Stimulated activated CD4-positive, alpha-beta T cell treated with anti-CD3 and anti-CD28 coated beads, Interleukin-2, amount 100 ng/mL, for 48 hours (primary cell): ENCODE results near the gene DDR1.

Experiments used
- DNase-seq, 2 donors: peaks; one replicate each; pipeline ENCODE4 v3.0.0-alpha.2; 2020

DDR1 gene

DNA sequence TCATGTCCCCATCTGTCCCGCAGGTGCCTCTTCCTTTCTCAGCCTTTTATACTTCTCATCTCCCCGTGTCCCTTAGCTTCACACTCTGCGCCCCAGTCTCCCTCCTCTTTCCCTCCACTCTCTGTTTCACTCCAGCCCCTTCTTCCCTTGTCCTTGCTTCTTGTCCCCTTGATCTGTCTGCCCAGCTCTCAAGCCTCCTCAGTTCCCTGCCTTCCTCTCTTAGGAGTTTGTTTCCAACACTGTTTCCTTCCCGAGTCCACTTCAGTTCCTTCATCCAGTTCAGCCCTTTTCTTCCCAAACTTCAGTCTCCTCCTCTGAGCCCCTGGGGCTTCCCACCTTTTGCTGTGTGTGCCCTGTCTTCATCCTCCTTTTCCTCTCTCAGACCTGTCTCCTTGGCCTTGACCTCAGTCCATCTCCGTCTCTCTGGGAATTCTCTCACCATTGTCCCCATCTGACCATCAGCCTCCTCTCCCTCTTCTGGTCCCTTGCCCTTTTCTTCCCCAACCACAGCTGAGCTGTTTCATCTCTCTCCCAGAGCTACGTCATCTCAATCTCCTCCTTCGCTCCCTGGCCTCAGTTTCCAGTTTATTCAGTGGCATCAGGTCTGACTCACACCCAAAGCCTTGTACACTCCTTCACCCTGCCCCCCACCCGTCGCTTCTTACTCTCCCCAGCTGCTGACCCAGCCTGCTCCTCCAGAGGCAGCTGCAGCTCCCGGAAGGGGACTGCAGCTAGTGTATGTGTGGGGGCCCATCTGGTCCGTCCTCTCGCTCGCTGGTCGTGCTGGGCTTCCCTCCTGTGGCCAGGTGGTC lies 2.7 kb upstream of the DDR1 start:
- no peak for DNase-seq

DNA sequence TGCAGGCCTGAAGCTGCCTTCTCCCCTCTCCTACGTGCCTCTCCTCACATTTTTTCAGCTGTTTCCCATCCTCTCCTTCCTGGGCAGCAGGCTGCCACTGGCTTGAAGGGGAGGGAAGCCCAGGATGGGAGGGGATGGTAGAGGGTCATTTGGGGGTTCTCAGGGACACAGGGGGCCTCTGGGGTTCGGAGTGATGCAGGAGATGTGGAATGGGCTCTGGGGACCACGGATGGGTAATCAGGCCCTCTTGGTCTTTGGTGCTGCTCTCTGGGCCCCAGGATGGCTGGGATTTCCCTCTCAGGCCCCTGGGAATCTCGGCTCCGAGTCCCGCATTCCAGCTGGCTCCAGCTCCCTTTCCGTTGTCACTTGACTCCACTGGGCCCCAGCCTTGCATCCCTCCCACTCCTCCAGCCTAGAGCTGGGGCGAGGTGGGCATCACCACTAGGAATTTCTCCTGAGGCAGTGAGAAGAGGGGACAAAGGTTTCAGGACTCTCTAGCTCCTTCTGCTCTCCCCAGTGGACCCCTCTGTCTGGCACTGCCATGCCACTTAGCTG lies 2.0 kb upstream of the DDR1 start:
- no peak for DNase-seq

DNA sequence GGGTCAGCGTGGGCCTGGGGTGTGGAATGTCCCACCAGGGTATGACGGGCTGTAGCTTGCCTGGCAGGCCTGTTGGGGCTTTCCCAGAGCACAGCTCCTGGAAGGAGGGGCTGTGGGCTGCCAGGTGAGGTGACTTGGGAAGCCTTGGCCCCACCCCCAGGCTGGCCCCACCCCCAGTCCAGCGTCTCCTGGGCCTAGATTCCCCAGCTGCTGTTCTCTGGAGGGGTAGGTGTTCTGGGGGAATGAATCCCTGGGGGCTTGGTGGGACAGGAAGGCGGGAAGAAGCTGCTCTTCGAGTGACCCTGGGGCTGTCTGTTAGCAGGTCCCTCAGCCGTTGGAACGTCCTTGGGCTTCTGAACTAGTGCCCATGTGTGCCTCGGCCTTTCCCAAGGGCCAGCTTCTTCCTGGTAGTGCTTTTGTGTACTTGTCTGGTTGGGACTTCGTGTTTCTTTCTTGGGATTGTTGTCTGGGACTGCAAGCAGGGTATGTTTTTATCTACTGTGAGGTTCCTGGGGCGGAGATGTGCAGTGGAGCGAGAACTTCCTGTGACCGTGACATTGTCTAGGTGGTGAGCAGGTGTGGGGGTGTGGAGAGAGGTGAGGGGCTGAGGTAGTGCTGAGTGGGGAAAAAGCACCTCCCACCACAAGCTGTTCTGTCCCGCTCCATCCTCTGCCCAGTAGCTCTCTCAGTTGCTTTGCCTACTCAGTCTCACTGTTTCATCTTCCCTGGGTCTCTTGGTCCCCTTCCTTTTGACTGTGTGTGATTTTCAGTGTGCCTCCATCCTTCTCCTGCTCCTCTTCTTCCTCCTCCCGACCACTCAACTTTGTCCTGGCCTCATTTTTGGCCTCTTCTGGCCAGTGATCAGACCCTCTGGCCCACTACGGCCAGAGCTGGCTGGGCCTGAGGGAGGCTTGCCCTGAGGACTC lies 1.3 kb upstream of the DDR1 start:
- DNase-seq = no peak

DNA sequence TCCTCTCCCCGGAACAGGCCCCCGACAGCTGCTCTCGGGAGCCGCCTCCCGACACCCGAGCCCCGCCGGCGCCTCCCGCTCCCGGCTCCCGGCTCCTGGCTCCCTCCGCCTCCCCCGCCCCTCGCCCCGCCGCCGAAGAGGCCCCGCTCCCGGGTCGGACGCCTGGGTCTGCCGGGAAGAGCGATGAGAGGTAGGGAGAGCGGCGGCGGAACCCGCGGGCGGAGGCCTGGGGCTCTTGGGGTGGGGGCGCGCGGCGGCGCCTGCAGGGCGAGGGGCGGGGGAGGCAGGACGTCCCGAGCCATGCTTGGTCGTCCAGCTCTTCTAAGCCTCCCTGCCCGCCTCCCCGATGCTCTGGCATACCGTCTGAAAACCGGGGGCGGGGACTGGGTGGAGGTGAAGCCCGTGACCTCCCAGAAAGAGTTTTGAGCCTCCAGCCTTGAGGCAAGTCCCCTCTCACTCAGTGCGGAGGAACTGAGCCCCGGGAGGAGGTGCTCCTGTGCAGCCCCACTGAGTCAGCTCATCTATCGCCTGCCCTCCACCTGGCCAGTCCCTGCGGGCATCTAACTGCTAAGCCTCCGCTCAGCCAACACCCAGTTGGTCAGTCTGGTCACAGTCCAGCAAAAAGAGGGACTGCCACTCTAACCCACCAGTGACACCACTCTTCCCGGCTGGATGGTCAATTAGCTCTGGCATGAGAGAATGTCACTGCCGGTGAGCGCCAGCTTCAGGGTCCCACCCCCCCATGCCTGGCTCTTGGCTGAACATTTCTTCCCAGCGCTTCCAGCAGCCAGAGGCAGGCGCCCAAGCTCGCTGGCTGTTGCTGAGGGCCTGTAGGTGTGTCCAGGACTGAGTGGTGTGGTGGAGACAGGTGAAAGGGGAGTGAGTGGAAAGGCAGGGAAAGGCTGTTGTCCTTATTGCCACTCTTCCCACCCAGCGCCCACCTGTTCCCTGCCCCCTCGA lies 482 bp downstream of the DDR1 start:
- peak in 1 of 2 donors; percentile 34 for DNase-seq

DNA sequence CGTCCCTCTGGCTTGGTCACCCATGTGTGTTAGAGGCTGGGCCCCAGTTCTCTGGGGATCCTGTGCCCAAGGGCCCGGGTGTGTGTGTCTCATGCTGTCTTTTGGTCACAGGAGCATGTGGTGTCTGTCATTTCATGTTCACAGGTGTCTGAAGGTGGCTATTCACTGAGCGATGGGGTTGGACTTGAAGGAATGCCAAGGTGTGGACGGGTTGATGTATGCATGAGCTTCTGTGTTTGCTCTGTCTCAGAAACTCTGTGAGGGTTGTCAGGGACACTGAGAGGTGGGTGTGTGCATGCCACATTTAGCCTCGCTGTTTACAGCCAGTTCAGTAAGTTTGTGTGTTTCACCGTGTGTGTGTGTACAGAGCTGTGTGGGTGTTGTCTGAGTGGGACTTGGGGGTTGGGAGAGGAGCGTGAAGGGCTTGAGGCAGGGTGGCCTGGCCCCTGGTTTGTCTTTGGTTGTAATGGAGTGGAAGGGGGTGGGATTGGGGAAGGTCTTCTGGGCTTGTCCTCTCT lies 1.2 kb downstream of the DDR1 start:
- DNase-seq = no peak

DNA sequence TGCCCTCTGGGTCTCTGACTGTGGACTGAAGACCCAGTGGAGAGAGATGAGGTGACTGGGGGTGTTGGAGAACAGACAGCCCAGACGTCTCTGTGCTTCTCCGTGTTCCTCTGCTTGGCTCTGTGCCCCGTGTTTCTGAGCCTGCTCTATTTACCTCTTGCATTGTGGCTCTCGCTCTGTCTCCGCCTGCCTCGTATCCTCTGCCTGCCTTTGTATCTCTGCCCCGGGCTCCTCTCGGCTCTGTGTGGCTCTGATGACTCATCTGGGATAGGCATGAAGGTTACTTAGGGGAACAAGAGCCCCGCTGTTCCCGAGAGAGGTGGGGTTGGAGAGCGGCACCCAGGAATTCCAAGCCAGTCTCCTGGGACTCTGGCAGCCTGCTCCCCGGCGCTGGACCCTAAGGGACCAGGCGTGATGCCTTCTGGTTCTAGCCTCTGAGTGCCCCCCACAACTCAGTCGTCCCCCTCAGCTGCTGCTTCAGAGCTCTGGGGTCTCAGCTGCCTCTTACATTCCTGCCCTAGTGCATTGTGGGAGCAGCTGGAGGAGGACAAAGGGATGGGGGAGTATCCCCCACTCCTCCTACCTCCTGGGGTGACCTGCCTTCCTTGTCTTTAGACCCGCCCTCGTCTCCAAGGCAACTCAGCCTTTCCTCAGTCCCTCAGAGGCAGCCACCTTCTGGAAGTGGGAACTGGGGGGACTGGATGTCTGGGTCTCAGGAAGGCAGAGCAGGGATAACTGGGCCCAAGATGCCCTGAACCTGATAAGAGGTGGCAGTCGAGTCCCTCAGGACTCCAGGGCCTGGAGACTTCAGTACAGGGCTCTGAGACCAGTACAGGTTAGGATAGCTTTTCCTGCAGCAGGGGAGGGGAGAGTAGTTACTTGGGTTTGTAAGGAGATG lies 1.9 kb downstream of the DDR1 start:
- no peak for DNase-seq

DNA sequence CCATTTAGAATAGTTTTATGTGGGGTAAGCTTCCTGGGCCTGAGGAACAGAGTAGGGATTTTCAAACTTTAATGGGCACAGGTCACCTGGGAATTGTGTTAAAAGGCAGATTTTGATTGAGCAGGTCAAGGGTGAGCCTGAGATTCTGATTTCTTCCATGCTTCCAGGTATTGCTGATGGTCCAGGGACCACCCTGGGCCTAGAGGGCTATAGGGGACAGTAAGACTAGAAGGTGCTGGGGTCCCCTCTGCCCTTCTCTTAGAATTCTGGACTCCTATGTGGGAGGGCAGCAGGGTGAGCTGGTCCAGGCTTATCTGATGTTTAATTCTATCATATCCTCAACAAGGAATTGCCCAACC lies 2.6 kb downstream of the DDR1 start:
- no peak for DNase-seq

DNA sequence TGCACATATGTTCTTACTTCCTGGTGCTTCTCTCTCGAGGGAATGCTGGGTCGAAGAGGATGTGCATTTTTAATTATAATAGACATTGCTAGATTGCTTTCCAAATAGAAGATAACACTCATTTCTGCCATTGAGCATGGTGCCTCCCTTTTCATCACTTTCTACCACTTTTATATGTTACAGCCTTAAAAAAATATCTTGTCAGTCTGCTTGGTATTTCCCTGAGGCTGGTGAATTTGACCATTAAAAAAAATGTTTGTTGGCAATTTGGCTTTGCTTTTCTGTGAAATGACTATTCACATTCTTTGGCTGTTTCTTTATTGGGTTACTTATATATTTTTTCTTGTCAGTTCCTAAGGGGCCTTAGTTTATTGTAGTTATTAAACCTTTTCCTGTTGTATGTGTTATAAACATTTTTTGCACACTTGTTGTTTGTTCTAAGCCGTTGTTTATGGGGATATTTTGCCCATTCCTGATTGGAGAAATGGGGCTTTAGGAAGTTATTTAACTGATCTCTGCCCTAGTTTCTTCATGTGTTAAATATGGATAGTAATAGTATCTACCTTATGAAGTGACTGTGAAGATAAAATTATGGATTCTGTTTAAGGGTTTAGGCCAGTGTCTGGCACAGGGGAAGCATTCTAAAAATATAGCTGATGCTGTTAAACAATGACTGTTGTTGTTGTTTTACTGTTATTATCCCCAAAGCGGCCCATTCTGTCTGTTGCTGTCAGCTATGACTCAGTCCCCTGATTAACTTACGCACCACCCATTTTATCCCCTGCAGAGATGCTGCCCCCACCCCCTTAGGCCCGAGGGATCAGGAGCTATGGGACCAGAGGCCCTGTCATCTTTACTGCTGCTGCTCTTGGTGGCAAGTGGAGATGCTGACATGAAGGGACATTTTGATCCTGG lies 3.8 kb downstream of the DDR1 start:
- DNase-seq = no peak

DNA sequence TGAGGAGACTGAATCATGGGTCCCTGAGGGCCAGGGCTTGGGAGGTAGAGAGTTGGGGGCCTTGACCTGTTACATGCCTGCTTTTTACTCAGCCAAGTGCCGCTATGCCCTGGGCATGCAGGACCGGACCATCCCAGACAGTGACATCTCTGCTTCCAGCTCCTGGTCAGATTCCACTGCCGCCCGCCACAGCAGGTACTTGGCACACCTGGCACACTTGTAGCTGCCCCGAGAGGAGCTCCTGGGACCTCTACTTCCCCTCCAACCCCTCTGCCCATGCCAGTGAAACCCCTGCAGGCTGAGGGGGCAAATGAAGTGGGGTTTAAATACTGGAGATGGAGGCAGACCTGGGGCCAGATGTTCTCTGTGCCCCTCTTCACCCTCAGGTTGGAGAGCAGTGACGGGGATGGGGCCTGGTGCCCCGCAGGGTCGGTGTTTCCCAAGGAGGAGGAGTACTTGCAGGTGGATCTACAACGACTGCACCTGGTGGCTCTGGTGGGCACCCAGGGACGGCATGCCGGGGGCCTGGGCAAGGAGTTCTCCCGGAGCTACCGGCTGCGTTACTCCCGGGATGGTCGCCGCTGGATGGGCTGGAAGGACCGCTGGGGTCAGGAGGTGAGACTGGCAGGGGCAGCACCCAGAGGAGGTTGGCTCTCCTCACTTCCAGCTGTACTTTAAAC lies 4.6 kb downstream of the DDR1 start:
- no peak for DNase-seq

DNA sequence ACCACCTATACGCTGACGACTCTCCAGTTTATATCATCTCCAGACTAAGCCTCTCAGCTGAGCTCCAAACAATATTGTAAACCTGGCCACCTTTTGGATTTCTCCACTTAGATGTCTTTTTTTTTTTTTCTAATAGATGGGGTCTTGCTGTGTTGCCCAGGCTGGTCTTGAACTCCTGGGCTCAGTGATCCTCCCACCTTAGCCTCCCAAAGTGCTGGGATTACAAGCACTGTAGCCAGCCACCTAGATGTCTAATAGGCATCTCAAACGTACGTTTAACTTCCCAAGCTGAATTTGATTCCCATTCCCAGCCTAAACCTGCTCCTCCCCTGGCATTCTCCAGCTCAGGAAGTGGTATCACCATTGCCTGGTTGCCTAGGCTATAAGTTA lies 5.2 kb downstream of the DDR1 start:
- no peak for DNase-seq

DNA sequence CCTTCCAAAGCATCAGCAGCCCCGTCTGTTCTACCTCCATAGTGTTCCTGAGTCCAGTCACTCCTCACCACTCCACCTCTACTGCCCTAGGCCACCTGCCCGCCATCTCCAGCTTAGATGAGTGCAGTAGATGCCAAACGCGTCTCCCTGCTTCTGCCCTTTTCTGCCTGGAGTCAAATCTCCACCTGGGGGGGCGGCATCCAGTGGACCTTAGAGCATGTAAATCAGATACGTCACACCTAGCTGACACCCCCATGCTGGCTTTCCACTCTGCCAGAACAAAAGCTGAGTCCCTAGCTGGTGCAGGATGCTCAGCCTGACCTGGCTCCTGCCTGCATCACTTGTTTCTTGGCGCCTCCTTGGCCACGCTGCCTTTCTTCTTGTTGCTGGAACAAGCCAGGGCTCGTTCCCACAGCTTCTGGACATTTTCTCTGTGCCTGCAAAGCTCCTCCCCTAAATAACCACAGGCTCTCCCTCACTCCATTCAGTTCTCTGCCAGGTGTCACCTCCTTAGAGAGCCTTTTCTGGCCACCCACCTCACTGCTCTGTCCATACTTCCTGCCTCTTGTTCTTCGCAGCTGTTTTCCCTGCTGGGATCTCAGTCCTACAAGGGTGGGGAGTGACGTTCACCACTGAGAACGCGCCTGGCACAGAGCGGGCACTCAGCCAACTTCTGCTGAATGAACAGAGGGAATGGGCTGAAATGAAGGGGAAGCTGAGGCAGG lies 5.8 kb downstream of the DDR1 start:
- DNase-seq = no peak

DNA sequence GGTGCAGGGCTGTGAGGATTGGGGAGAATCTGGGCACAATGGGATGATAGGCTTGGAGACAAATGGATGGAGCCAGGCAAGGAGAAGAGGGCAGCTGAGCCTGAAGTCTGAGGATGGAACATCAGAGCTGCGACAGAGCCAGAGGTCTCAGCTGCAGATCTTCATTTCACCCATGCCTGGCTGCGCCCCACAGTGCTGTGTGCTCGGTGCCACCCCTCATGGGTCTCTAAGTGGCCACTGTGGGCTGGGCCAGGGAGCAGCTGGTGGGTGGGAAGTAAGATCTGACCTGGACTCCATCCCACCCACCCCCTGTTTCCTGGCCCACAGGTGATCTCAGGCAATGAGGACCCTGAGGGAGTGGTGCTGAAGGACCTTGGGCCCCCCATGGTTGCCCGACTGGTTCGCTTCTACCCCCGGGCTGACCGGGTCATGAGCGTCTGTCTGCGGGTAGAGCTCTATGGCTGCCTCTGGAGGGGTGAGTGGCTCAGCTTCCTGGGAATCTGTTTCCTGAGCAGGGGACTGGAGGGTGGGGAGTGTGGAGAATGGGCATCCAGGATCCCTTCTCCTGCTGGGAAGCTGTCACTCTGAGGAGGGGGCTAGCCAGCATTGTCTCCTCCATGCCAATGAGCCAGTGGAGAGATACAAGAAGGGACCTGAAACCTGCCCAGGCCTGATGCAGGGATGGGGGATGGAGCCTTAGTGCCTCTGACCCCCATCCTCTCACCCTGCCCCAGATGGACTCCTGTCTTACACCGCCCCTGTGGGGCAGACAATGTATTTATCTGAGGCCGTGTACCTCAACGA lies 6.5 kb downstream of the DDR1 start:
- DNase-seq = no peak

DNA sequence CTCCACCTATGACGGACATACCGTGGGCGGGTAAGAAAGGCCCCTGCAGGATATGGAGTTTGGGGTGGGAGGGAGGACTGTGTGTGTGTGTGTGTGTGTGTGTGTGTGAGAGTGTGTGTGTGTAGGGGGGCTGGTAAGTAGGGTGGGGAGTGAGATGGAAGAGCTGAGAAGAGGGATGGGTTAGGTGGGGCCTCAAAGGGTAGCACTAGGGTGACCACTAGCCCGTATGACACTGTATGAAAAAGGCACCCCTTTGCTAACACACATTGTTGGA lies 7.1 kb downstream of the DDR1 start:
- DNase-seq = no peak

DNA sequence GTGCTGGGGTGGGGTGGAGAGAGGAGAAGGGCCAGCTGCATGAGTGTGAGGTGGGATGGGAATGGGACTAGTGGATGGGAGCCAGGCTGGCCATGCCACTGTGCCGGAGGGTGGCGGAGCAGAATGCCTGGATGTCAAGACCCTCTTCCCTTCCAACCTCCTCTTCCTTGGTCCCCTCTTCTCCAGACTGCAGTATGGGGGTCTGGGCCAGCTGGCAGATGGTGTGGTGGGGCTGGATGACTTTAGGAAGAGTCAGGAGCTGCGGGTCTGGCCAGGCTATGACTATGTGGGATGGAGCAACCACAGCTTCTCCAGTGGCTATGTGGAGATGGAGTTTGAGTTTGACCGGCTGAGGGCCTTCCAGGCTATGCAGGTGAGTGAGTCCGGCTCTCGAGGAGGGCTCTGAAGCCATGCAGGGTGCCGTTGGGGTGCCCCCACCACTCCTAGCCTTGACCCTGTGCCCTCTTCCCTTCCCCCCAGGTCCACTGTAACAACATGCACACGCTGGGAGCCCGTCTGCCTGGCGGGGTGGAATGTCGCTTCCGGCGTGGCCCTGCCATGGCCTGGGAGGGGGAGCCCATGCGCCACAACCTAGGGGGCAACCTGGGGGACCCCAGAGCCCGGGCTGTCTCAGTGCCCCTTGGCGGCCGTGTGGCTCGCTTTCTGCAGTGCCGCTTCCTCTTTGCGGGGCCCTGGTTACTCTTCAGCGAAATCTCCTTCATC lies 7.7 kb downstream of the DDR1 start:
- DNase-seq = no peak

DNA sequence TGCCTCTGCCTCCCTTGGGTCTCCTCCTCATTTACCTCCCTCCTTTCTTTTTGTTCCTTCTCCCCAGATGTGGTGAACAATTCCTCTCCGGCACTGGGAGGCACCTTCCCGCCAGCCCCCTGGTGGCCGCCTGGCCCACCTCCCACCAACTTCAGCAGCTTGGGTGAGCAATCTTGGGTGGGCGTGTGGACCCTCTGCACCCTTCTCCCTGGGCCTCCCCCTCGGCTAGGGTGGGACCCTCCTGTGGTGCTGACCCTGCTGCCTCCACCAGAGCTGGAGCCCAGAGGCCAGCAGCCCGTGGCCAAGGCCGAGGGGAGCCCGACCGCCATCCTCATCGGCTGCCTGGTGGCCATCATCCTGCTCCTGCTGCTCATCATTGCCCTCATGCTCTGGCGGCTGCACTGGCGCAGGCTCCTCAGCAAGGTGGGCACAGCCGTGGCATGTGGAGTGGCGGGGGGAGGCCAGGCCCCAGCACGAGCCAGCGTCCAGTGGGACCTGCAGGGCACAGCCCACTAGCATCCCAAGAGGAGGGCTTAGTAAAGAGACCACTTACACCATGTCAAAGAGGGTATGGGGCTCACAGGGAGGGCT lies 8.8 kb downstream of the DDR1 start:
- no peak for DNase-seq

DNA sequence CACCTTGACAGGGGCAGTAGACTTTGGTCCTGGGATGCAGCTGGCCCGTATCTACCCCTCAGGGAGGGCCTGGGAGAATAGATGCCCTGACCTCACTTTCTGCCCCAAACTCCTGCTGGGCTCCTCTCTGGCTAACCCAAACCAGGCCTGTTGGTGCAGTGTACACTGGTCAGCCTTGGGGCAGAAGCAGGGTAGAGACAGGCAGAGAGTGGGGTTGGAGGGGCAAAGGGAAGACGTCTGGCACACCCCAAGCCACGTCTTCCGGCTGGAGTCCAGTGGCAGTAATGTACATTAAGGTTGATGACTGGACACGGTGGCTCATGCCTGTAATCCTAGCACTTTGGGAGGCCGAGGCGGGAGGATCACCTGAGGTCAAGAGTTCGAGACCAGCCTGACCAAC lies 9.3 kb downstream of the DDR1 start:
- DNase-seq = no peak

DNA sequence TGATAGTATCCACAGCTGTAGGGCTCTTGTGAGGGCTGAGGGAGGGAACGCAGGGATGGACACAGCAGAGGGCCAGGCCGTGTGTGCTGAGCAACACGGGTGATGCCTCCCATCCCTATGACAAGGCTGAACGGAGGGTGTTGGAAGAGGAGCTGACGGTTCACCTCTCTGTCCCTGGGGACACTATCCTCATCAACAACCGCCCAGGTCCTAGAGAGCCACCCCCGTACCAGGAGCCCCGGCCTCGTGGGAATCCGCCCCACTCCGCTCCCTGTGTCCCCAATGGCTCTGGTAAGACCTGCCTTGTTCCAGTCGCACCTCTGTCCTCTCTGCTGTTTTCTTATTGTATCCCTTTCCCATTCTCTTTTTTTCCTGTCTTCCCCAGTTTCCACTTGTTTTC lies 10.1 kb downstream of the DDR1 start:
- no peak for DNase-seq
